NCI-H187 treated with DMSO at 0.1 percent for 48 hours (cell line): ENCODE data around the gene PSMB3.
"Not testable (repeated sequence)": the region's sequence is repeated elsewhere in the genome, so short reads cannot be mapped to it uniquely, and the experiment has no call there.

Source experiments
- DNase-seq: peaks from one replicate; lab custom pipeline; 2025; lab: John Stamatoyannopoulos, UW

Gene PSMB3

GRCh38 chr17:38749223-38750043 lies 3.1 kb upstream of the PSMB3 start:
- no peak for DNase-seq

DNA sequence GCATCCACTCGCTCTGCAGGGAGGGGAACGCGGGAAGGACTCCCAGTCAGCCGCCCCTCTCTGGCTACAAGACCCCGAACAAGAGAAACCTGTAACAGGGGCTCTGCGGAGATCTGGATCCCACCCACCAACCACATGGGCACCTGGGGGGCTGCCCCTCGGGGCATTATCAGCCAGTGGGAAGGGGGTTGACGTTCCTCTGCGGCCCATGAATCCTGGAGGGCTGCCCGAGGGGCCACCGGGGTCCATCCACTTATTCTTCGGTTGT lies 2.6 kb upstream of the PSMB3 start:
- DNase-seq = no peak

GRCh38 chr17:38750312-38751121 lies 2.0 kb upstream of the PSMB3 start:
- no peak for DNase-seq

DNA sequence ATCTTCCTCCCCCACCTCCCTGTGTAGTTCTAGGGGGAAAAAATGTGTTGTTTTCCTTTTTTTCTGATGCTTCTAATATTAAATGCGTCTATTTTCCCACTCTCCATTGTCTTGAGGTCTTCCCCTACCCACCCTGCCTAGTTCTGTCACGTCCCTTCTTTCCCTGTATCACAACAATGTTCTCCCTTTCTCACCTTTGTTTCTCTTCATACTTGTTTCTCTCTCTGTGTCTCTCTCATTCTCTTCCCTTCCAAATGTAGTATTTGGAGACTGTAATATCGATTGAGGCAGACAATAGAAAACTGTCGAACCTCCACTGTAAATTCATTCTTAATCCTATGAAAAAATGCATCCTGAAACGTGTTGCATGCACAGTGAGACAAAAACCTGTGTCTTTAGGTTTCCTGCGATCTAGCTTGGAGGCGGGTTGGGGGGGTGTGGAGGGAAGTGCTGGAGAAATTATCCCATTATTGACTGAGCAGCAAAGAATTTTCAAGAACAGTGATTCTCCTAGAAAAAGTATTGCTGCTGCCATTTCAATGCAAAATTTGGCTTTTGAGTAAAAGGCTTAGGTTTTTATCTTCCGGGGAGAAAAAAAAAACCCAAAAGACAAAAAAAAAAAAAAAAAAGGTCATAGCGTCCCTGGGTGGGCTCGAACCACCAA lies 1.3 kb upstream of the PSMB3 start:
- DNase-seq = no peak

- DNase-seq = peak; percentile 22
These were observed 683 bp upstream of the PSMB3 start for GRCh38 chr17:38751808-38752307.

- no peak for DNase-seq
These were observed 548 bp downstream of the PSMB3 start for GRCh38 chr17:38753071-38753506.

DNA sequence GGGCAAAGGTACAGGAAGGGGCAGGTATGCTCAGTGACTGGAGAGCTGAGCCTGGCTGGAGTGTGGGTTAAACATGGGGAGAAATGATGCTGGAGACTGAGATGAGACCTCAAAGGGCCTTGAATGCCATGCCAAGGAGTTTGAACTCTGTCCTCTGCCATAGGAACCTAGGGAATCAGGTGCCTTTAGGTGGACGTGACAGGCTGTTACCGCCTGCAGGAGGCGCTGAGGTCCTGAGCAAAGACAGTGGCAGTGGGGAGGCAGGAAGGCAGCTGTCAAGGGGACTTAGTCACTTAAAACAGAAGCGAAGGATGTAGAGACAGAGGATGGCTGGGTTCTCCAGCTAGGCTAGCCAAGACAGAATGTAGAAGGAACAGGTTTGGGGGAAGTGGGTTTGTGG lies 9.1 kb downstream of the PSMB3 start:
- no peak for DNase-seq

- DNase-seq = no peak
These were observed 9.7 kb downstream of the PSMB3 start for GRCh38 chr17:38762231-38762630.

DNA sequence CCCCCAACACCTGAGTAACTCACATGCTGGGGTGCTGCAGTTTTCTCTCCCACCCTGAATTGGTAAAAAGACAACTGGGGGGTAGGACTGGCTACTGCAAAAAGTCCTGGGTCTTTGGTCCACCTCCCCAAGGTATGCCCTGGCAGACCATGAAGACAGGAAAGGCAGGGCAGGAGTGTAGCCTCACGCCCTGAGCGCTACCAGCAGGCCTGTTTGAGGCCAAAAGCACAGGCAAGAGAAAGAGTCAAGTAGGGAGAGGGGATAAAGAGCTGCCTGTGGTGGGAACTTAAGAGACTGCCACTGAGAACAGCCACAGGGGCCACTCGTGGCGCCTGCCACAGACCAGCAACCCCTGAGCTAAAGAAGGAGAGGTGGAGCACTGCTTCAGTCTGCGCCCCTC lies 13.8 kb downstream of the PSMB3 start:
- no peak for DNase-seq

GRCh38 chr17:38768417-38768816 lies 15.9 kb downstream of the PSMB3 start:
- DNase-seq = no peak

DNA sequence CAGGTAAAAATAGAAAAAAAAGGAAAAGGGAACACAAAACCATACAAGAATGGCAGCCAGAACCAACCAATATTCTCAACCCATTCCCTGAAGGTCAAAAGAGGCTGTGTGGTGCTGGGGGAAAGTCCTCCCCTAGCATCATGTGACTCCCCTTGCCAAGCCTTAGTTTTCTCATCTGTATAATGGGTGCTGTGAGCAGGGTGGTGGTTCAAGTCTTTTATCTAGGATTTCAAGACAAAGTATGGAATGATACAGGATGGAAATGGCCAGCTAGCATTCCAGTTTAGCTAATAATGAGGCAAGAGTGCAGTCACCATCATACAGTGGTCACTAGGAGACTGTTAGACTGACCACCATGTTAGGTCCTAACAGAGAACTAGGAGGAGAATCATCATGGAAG lies 20.7 kb downstream of the PSMB3 start:
- DNase-seq = no peak

- DNase-seq = no peak
These were observed 25.2 kb downstream of the PSMB3 start for GRCh38 chr17:38777641-38778250.

GRCh38 chr17:38779965-38780752 lies 27.6 kb downstream of the PSMB3 start:
- DNase-seq = no peak

- DNase-seq = no peak
These were observed 30.7 kb downstream of the PSMB3 start for GRCh38 chr17:38783227-38783626.

- DNase-seq = no peak
These were observed 33.8 kb downstream of the PSMB3 start for GRCh38 chr17:38786372-38786771.

DNA sequence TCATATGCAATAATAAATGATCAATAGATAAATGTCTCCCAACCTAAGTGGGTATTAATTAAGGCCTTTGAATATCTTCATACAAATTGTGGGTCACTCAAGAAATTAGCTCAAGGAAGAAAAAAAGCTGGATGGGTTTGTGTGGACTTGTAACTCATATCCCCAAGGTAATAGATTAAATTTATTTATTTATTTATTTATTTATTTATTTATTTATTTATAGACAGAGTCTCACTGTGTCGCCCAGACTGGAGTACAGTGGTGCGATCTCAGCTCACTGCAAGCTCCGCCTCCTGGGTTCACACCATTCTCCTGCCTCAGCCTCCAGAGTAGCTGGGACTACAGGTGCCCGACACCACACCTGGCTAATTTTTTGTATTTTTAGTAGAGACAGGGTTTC lies 35.5 kb downstream of the PSMB3 start:
- not testable (repeated sequence) for DNase-seq

DNA sequence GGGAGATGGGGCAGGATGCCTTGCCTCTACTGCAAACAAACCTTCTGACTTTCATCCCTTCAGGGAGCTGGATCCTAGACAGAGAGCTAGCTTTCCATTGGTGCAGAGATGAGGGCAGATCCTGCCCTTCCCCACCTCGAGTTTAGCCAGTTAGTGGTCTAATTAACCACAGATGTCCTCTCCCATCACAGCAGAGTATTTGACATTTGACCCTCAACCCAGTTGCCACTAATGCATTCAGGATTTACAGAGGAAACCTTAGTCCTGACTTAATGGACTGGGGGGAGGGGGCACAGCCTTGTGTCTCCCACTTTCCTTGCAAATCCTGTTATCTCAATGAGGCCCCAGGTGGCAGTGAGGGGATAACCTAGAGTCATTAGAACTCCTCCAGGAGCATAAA lies 36.6 kb downstream of the PSMB3 start:
- no peak for DNase-seq

DNA sequence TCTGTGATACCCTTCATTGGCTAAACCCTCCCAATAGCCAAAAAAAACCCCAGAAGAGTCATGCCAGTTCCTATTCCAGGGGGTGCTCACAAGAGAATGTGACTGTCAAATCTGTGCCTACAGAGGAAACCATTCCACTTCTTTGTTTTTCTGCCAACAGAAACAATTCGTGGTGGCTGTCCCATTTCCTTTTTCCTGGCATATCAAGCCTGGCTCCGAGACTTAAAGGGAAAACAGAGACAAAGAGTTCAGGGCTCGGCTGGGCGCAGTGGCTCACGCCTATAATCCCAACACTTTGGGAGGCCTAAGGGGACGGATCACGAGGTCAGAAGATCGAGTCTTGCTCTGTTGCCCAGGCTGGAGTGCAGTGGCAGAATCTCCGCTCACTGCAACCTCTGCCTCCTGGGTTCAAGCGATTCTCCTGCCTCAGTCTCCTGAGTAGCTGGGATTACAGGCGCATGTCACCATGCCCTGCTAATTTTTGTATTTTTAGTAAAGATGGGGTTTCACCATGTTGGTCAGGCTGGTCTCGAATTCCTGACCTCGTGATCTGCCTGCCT lies 37.7 kb downstream of the PSMB3 start:
- not testable (repeated sequence) for DNase-seq

- no peak for DNase-seq
These were observed 38.6 kb downstream of the PSMB3 start for GRCh38 chr17:38791162-38791561.

- no peak for DNase-seq
These were observed 41.7 kb downstream of the PSMB3 start for GRCh38 chr17:38794221-38794620.

- no peak for DNase-seq
These were observed 44.1 kb downstream of the PSMB3 start for GRCh38 chr17:38796451-38797157.
